NCI-H1930 (cell line): ENCODE measurements around the gene ZEB1.
A peak's percentile ranks its signal among the peaks of the same experiment; 100 is the strongest.

Source experiments
- DNase-seq, 2 experiments: peaks; one replicate each; lab custom pipeline; 2025; lab: John Stamatoyannopoulos, UW

ZEB1 gene

GRCh38 chr10:31318854-31319601 is at the start of gene ZEB1:
ZEB1 (plus strand) TSS chr10:31319216; CDS start chr10:31319235, 19 bp downstream.
- peak; percentile 31 to 69 for DNase-seq

- no peak for DNase-seq
Measured at GRCh38 chr10:31270954-31271353, 48.1 kb upstream of the ZEB1 start.

- DNase-seq, result no peak
Measured at GRCh38 chr10:31272841-31273240, 46.2 kb upstream of the ZEB1 start.

GRCh38 chr10:31273789-31274188 is 45.2 kb upstream of the ZEB1 start:
- DNase-seq, result no peak

GRCh38 chr10:31274310-31274709 is 44.7 kb upstream of the ZEB1 start:
- DNase-seq, result no peak

GRCh38 chr10:31278279-31278941 is 40.6 kb upstream of the ZEB1 start:
- no peak for DNase-seq

GRCh38 chr10:31280972-31281371 is 38.0 kb upstream of the ZEB1 start:
- DNase-seq, result no peak

- DNase-seq, result no peak
Measured at GRCh38 chr10:31288001-31288400, 31.0 kb upstream of the ZEB1 start.

- DNase-seq, result no peak
Measured at GRCh38 chr10:31288962-31289361, 30.1 kb upstream of the ZEB1 start.

GRCh38 chr10:31290386-31290785 is 28.6 kb upstream of the ZEB1 start:
- no peak for DNase-seq

- no peak for DNase-seq
Measured at GRCh38 chr10:31291123-31291522, 27.9 kb upstream of the ZEB1 start.

- DNase-seq, result no peak
Measured at GRCh38 chr10:31294558-31294957, 24.5 kb upstream of the ZEB1 start.

- DNase-seq, result no peak
Measured at GRCh38 chr10:31296754-31297153, 22.3 kb upstream of the ZEB1 start.

- DNase-seq, result no peak
Measured at GRCh38 chr10:31299119-31299518, 19.9 kb upstream of the ZEB1 start.

GRCh38 chr10:31303212-31303611 is 15.8 kb upstream of the ZEB1 start:
- DNase-seq, result no peak

GRCh38 chr10:31304291-31304970 is 14.6 kb upstream of the ZEB1 start:
- no peak for DNase-seq

- no peak for DNase-seq
Measured at GRCh38 chr10:31313396-31313795, 5.6 kb upstream of the ZEB1 start.

- DNase-seq, result no peak
Measured at GRCh38 chr10:31314256-31315150, 4.5 kb upstream of the ZEB1 start.

GRCh38 chr10:31315453-31315852 is 3.6 kb upstream of the ZEB1 start:
- no peak for DNase-seq

- DNase-seq, result no peak
Measured at GRCh38 chr10:31317171-31317570, 1.8 kb upstream of the ZEB1 start.

GRCh38 chr10:31317652-31318381 is 1.2 kb upstream of the ZEB1 start:
- DNase-seq, result no peak
